Activated T-cell treated with anti-CD3 and anti-CD28 coated beads for 48 hours (primary cell): ENCODE results near the gene NKX1-1.
"Not testable (repeated sequence)": the region's sequence is repeated elsewhere in the genome, so short reads cannot be mapped to it uniquely, and the experiment has no call there.

Source experiments
- DNase-seq: peaks from one replicate; pipeline ENCODE4 v3.0.0-alpha.2; 2020; ENCODE audit warnings: low read depth

NKX1-1 gene

GRCh38 chr4:1373892-1374705 lies 32.1 kb downstream of the NKX1-1 start:
- no peak for DNase-seq

- DNase-seq, result not testable (repeated sequence)
These were observed 33.7 kb downstream of the NKX1-1 start for GRCh38 chr4:1372576-1372975.

DNA sequence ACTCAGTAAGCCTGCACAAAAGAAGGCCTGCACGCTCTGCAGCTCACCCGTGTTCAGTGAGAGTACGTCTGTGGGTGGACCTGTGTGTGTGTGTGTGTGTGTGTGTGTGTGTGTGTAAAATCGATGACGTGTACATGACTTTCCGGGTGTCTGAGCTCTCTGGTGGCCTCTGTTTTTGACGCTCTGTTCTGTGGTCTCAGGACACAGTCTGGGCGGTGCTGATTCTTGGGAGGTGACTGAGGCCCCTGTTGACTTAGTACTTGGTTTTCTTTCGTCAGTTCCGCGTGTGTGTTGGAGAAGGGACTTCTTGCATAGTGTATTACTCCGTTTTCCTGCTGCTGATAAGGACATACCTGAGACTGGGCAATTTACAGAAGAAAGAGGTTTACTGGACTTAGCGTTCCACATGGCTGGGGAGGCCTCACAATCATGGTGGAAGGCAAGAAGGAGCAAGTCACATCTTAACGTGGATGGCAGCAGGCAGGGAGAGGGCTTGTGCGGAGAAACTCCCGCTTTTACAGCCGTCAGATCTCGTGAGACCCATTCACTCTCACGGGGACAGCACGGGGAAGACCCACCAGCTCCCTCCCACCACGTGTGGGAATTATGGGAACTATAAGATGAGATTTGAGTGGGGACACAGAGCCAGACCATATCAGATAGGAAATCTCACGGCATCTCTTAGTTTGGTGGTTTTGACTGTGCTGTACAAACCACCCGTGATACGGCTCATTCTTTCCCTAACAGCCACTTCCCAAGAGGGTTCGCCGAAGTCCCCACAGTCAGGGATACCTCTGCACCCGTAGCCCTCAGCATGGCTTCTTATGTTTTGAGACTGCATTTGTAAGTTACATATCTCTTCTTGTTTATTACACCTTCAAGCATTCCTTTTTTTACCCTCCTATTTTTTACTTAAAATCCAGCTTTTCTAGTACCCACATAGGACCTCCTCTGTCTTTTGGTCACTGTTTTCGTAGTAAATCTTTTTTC lies 34.8 kb downstream of the NKX1-1 start:
- no peak for DNase-seq

GRCh38 chr4:1370321-1371124 lies 35.7 kb downstream of the NKX1-1 start:
- no peak for DNase-seq

- DNase-seq, result no peak
These were observed 36.7 kb downstream of the NKX1-1 start for GRCh38 chr4:1369479-1370079.

GRCh38 chr4:1369091-1369450 lies 37.2 kb downstream of the NKX1-1 start:
- no peak for DNase-seq

- no peak for DNase-seq
These were observed 37.7 kb downstream of the NKX1-1 start for GRCh38 chr4:1368421-1369090.

- no peak for DNase-seq
These were observed 38.3 kb downstream of the NKX1-1 start for GRCh38 chr4:1367936-1368289.

DNA sequence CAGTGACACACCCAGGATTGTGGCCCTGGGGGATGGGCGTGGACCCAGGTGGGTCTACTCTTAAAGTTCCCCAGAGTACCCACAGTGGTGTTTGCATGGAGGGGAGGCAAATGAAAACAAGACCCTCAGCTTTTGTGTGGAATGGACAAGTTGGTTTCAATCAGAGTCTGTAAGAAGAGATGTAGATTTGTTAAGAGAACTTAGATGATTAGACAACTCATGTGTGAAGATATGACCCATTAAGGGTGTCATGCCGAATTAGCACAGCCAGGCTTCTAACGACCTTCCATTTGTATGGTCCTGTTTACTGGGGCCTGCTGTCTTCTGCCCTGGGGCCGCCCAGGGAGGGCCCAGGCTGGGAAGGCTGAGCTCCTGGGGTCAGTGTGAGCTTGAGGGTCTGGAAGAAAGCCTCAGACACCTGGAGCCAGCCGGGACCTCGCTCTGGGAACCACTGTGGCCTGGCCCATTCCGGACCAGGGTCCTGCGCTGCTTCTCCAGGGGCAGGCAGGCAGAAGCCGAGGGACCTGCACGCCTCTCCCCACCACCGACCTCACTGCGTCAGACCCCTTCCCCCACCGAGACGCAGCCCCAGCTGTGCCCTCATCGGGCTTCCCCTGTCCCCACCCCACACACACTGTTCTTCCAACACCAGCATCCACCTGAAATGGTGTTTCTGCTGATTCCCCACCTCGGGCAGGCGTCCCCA lies 38.9 kb downstream of the NKX1-1 start:
- no peak for DNase-seq

DNA sequence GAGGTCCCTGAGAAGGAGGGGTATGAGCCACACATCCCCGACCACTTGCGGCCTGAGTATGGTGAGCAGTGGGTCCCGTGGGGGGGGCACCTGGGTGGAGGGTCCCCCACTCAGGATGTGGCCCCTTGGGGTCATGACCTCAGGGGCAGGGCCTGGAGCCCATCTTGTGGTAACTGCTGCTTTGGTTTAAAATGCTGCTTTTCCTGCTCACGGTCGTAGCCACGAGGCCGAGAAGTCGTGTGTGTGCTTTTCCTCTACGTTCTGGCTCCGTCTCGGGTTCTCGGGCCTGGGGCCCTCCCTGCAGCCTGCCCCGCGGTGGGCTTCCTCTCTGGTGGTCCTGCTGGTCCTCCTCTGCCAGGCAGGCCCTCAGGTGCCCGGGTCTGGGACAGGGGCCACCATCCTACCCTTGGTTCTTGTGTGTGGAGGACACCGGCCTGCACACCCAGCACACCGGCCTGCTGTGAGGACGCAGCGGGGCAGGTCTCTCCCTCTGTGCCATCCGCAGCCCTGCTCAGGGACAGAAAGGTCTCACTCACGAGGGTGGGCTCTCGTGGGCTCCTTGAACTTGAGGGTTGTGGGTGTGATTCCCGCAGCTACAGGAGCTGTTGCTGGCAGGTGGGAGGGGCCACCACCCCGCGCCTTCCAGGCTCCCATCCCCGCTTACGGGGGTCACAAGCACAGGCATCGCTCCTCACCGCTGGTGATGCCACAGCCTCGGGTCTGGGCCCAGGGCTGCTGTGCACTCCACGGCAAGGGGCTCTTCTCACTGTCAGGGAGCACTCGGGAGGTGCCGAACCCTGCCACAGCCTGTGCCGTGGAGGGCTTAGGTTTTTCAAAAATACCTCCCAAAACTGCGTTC lies 39.6 kb downstream of the NKX1-1 start:
- no peak for DNase-seq

DNA sequence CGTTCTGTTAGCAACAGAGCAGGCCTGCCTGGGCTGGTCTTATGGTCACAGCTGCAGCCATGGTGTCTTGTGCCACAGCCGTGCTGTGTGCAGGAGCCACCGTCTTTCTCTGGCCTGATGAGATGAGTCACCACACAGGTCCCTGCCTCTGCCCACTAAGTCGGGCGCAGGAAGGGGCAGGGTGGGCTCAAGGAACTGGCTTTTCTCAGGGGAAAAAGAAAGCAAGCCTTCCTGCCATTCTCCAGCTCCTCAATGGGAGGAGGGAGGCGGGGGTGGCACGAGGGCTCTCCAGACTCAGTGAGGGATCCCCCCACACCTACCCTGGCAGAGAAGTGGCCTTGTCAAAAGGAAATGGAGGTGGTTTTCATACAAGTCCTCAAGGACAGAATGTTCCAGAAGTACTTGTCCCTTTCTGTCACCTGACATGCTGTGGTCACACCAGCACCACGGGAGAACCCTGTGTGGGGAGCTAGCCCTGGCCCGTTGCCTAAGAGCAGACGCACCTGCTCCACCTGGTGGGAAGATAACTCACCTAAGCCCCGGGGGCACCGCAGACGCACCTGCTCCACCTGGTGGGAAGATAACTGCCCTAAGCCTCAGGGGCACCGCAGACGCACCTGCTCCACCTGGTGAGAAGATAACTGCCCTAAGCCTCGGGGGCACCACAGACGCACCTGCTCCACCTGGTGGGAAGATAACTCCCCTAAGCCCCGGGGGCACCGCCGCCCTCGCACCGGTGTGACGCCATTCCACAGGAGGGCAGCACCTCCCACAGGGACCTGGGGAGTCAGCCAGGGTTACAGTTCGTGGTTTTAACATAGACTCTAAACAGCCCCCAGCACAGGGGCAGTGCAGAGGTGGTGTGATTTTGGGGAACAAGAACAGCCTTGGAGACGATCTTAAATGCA lies 40.7 kb downstream of the NKX1-1 start:
- DNase-seq, result no peak

DNA sequence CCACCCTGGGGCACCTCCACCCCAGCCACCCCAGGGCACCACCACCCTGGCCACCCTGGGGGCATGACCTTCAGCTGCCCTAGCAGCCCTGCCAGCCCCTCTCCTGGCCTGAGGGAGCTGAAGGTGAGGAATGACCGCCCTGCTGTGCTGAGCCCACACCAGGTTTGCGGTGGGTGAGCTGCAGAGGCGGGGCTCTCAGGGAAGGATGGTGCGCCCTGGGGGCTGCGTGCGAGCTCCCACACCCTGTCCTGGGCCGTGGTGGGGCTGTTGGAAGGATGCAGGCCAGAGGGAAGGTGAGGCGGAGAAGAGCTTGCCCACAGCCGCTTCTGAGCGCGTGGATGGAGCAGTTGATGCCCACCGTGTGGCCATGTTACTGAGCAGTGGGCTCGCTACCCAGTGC lies 41.5 kb downstream of the NKX1-1 start:
- DNase-seq, result no peak

DNA sequence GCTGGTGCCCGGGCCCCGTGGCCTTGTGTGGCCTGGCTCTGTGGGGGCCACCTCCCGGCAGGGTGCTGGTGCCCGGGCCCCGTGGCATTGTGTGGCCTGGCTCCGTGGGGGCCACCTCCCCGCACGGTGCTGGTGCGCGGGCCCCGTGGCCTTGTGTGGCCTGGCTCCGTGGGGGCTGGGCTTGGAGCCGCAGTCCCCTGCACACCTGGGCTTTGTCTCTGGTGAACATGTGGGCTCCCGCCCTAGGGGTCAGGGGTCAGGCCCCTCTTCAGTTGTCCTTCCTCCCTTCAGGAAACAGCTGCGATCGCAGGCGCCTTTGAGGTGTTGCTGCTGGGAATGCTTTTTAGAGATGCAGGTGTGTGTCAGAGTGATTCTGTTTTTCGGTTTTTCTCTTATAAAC lies 42.0 kb downstream of the NKX1-1 start:
- no peak for DNase-seq

DNA sequence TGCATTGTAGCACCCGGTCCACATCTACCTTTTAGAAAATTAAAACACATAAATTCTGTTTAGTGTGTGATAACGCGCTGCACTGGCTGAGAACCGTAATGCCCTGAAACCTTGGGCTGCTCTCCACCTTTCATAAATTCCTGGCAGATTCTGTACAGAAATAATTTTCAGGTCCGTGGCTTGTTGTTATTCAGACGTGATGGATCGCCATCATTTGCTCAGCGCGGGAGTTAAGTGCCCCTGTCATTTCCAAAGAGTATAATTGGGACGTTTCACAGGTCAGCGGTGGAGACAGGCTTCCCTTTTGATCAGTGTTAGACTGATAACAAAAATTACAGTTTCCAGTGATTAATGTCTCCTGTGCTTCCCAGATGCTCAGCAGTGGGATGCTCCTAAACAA lies 42.7 kb downstream of the NKX1-1 start:
- DNase-seq, result no peak

GRCh38 chr4:1362521-1362920 lies 43.7 kb downstream of the NKX1-1 start:
- DNase-seq, result no peak

DNA sequence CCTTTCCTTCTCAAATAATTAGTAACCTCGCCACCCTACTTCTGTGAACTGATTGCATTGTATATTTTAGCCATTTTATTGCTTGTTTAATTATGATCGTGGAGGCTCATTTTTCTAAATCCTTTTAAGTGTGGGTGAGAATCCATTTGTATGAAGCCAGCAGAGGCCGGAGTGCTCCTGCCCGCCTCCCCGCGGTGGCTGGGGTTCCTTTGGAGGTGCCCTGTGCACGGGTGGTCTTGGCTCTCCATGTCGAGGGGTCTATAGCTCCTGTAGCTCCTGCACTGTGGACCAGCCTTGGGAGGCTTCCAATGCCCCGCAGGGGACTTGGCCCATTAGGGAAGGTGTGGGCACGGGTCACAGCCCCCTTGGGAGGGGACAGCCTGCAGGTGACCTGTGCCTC lies 44.2 kb downstream of the NKX1-1 start:
- no peak for DNase-seq

- no peak for DNase-seq
These were observed 44.8 kb downstream of the NKX1-1 start for GRCh38 chr4:1361431-1361830.

GRCh38 chr4:1360423-1361283 lies 45.6 kb downstream of the NKX1-1 start:
- DNase-seq, result no peak
